ENCODE data around the gene RAE1.

DNA sequence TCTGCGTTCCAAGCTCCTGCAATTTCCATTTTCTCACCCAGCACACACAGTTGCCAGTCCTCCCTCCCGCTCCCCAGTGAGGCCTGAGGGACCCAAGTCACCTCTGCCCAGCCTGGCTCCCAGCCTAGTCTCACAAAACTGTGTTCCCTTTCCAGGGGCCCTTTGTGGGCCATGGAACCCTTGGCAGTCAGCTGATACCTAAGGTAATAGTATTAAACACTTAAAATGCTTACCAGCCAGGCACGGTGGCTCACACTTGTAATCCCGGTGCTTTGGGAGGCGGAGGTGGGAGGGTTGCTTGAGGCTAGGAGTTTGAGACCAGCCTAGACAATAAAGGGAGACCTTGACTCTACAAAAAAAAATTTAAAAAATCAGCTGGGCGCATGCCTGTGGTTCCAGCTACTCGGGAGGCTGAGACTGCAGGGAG, 36.9 kb downstream of the RAE1 start:
- TF ChIP-seq, protein P1, sequence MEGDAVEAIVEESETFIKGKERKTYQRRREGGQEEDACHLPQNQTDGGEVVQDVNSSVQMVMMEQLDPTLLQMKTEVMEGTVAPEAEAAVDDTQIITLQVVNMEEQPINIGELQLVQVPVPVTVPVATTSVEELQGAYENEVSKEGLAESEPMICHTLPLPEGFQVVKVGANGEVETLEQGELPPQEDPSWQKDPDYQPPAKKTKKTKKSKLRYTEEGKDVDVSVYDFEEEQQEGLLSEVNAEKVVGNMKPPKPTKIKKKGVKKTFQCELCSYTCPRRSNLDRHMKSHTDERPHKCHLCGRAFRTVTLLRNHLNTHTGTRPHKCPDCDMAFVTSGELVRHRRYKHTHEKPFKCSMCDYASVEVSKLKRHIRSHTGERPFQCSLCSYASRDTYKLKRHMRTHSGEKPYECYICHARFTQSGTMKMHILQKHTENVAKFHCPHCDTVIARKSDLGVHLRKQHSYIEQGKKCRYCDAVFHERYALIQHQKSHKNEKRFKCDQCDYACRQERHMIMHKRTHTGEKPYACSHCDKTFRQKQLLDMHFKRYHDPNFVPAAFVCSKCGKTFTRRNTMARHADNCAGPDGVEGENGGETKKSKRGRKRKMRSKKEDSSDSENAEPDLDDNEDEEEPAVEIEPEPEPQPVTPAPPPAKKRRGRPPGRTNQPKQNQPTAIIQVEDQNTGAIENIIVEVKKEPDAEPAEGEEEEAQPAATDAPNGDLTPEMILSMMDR (IDR thresholded peaks at IDR 0.05; ENCODE audit: extremely low read depth in 1 of 2, insufficient read depth in 1 of 2, low read depth in 1 of 2, low read length in 2 of 2): no peak
- TF ChIP-seq POLR2A (IDR thresholded peaks at IDR 0.05; ENCODE audit: low read depth, low read length) (no peak), POLR2AphosphoS5 (IDR thresholded peaks at IDR 0.05; ENCODE audit: insufficient read depth, low read depth, low read length) (no peak), JUN (IDR thresholded peaks at IDR 0.05; ENCODE audit: borderline replicate concordance, insufficient read depth, insufficient read length, low read depth) (no peak), EZH2 (IDR thresholded peaks at IDR 0.05; ENCODE audit: borderline replicate concordance, low read depth, low read length, severe bottlenecking) (no peak), FOS (IDR thresholded peaks at IDR 0.05; ENCODE audit: borderline replicate concordance, insufficient read depth, low read length) (no peak), MYC (IDR thresholded peaks at IDR 0.05; ENCODE audit: low read depth, low read length) (no peak), GATA2 (IDR thresholded peaks at IDR 0.05; ENCODE audit: insufficient read depth, insufficient read length, low read depth, low read length) (no peak)
- TF ChIP-seq, protein P2, sequence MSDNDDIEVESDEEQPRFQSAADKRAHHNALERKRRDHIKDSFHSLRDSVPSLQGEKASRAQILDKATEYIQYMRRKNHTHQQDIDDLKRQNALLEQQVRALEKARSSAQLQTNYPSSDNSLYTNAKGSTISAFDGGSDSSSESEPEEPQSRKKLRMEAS (IDR thresholded peaks at IDR 0.05; ENCODE audit: insufficient read depth, insufficient read length): no peak
